HCT116 (cell line): ENCODE results near the gene ATP8B3. TPM values are rescaled to one million over a fixed set of nuclear protein-coding genes. Genes with fewer than 3 reads are reported as not detected.

Experiments used
- ATAC-seq: fragments of 200-7000 bp; cut with Tn5 transposase; 2 replicates; pipeline ENCODE4 v1.9.1; 2020; ENCODE audit warnings: mild to moderate bottlenecking, moderate library complexity
- BruUV-seq: library from RNA; stranded (reverse); fragments of 400-500 nt; replicated peaks from 2 replicates; lab custom pipeline; 2021; lab: Mats Ljungman, UMichigan
- CTCF ChIA-PET: fragments of 300-600 bp; sonication (Branson Sonifier 250); formaldehyde crosslinking; loops from one replicate; lab custom pipeline; 2021; ENCODE audit warnings: antibody characterized with exemption; lab: Charles Lee
- POLR2A ChIA-PET: fragments of 300-600, 350-600 bp; sonication (Branson Sonifier 250); formaldehyde crosslinking; loops from one replicate; lab custom pipeline; 2021; ENCODE audit warnings: antibody characterized with exemption; lab: Charles Lee
- RAD21 ChIA-PET, 2 experiments: fragments of 300-600 bp; sonication (Branson Sonifier 250); formaldehyde crosslinking; loops; one replicate each; lab custom pipeline; 2023; ENCODE audit warnings: low total read pairs in 2 of 2; ENCODE audit not compliant: uncharacterized antibody in 2 of 2, unreplicated experiment in 2 of 2, low non-redundant PET in 1 of 2; lab: Charles Lee
- DNase-seq: peaks from one replicate; pipeline ENCODE4 v3.0.0-alpha.2; 2010; ENCODE audit warnings: low read depth, low spot score
- H2AFZ ChIP-seq: fragments of 200-600 bp; shearing (Covaris generic), sonication (generic); 2 replicates; pipeline ENCODE4 v1.6.1; 2017; ENCODE audit warnings: low read depth, mixed run types, mixed read lengths, antibody characterized with exemption, low read length; ENCODE audit not compliant: poor library complexity, severe bottlenecking
- H3K27ac ChIP-seq: 2 replicates; pipeline ENCODE4 v1.5.1; 2012; ENCODE audit warnings: low read depth, low read length
- H3K27me3 ChIP-seq: fragments of 200-600 bp; sonication (generic); 2 replicates; pipeline ENCODE4 v1.6.1; 2016; ENCODE audit warnings: mixed run types, low read length, mixed read lengths; ENCODE audit not compliant: insufficient read depth
- H3K36me3 ChIP-seq, 2 experiments: fragments of 200-500 bp in 1 of 2; fragments of 200-600 bp in 1 of 2; sonication (Bioruptor generic) in 1 of 2; sonication (generic) in 1 of 2; 2 replicates each; pipeline versions ENCODE4 v1.5.1 to v1.6.1; 2014 to 2016; ENCODE audit warnings: low read length in 2 of 2, inconsistent platforms in 1 of 2, mixed read lengths in 1 of 2, mixed run types in 1 of 2; ENCODE audit not compliant: insufficient read depth in 2 of 2, control insufficient read depth in 1 of 2
- H3K4me1 ChIP-seq, 2 experiments: fragments of 200-600 bp in 1 of 2; sonication (generic) in 1 of 2; 2 replicates each; pipeline versions ENCODE4 v1.5.1 to v1.6.1; 2012 to 2017; ENCODE audit warnings: low read length in 2 of 2, inconsistent platforms in 1 of 2, mild to moderate bottlenecking in 1 of 2, mixed read lengths in 1 of 2, mixed run types in 1 of 2, moderate library complexity in 1 of 2; ENCODE audit not compliant: insufficient read depth in 2 of 2, control insufficient read depth in 1 of 2
- H3K4me2 ChIP-seq: fragments of 200-600 bp; sonication (generic); 2 replicates; pipeline ENCODE4 v1.6.1; 2017; ENCODE audit warnings: mixed run types, low read length, mixed read lengths
- H3K4me3 ChIP-seq, 2 experiments: fragments of 200-600 bp in 1 of 2; sonication (generic) in 1 of 2; replicated peaks in 1 of 2; 2 replicates each; pipeline ENCODE4 v1.5.1; 2011 to 2016; ENCODE audit warnings: low read length in 2 of 2, control low read depth in 1 of 2, low read depth in 1 of 2, mild to moderate bottlenecking in 1 of 2, mixed read lengths in 1 of 2, mixed run types in 1 of 2
- H3K79me2 ChIP-seq: fragments of 200-600 bp; sonication (generic); 2 replicates; pipeline ENCODE4 v1.6.1; 2017; ENCODE audit warnings: mild to moderate bottlenecking, mixed run types, low read length, moderate library complexity, mixed read lengths; ENCODE audit not compliant: insufficient read depth
- H3K9ac ChIP-seq: fragments of 200-600 bp; sonication (generic); 2 replicates; pipeline ENCODE4 v1.6.1; 2016; ENCODE audit warnings: low read length, mixed read lengths
- H3K9me2 ChIP-seq: fragments of 200-600 bp; sonication (generic), shearing (Covaris generic); 2 replicates; pipeline ENCODE4 v1.6.1; 2017; ENCODE audit warnings: mixed run types, mild to moderate bottlenecking, moderate library complexity; ENCODE audit not compliant: insufficient read depth
- H3K9me3 ChIP-seq, 2 experiments: fragments of 200-500 bp in 1 of 2; fragments of 200-600 bp in 1 of 2; sonication (Bioruptor generic) in 1 of 2; sonication (generic) in 1 of 2; 2 replicates each; pipeline ENCODE4 v1.6.1; 2014 to 2017; ENCODE audit warnings: low read length in 2 of 2, mixed read lengths in 2 of 2, inconsistent platforms in 1 of 2, low read depth in 1 of 2, mild to moderate bottlenecking in 1 of 2, mixed run types in 1 of 2, moderate library complexity in 1 of 2; ENCODE audit not compliant: control insufficient read depth in 1 of 2, insufficient read depth in 1 of 2
- H4K20me1 ChIP-seq: fragments of 200-600 bp; sonication (generic), shearing (Covaris generic); 2 replicates; pipeline ENCODE4 v1.6.1; 2017; ENCODE audit warnings: mixed run types, mild to moderate bottlenecking, moderate library complexity; ENCODE audit not compliant: insufficient read depth
- CEBPB ChIP-seq: IDR thresholded peaks from 2 replicates; pipeline ENCODE4 v1.6.1; 2012; ENCODE audit warnings: low read depth
- EGR1 ChIP-seq: IDR thresholded peaks from 2 replicates; pipeline ENCODE4 v1.6.1; 2012; ENCODE audit warnings: low read depth
- ELF1 ChIP-seq: IDR thresholded peaks from 2 replicates; pipeline ENCODE4 v1.6.1; 2012; ENCODE audit warnings: low read depth, borderline replicate concordance
- FOSL1 ChIP-seq: IDR thresholded peaks from 2 replicates; pipeline ENCODE4 v1.6.1; 2012; ENCODE audit warnings: low read depth
- JUND ChIP-seq: IDR thresholded peaks from 2 replicates; pipeline ENCODE4 v1.6.1; 2012
- POLR2AphosphoS5 ChIP-seq: IDR thresholded peaks from 2 replicates; pipeline ENCODE4 v1.6.1; 2011; ENCODE audit warnings: mild to moderate bottlenecking, low read depth, low read length, moderate library complexity
- REST ChIP-seq: IDR thresholded peaks from 2 replicates; pipeline ENCODE4 v1.6.1; 2012; ENCODE audit warnings: low read depth
- TCF7L2 ChIP-seq: IDR thresholded peaks from 2 replicates; pipeline ENCODE4 v1.7.0; 2011; ENCODE audit warnings: borderline replicate concordance, inconsistent platforms; ENCODE audit not compliant: insufficient read depth, insufficient read length; ENCODE audit errors: extremely low read depth
- YY1 ChIP-seq: IDR thresholded peaks from 2 replicates; pipeline ENCODE4 v1.6.1; 2011; ENCODE audit warnings: low read length, low read depth, moderate library complexity, mild to moderate bottlenecking; ENCODE audit not compliant: insufficient replicate concordance; ENCODE audit errors: extremely low read depth
- ZFX ChIP-seq: fragments of 450-650 bp; IDR thresholded peaks from 2 replicates; pipeline ENCODE4 v1.6.1; 2017
- ZNF274 ChIP-seq: fragments of 200-500 bp; sonication (Bioruptor generic); IDR thresholded peaks from 2 replicates; pipeline ENCODE4 v1.6.1; 2014; ENCODE audit warnings: mild to moderate bottlenecking, low read depth, low read length, inconsistent platforms
- intact Hi-C: fragments of 100-400 bp; cut with micrococcal nuclease; formaldehyde crosslinking; loops from 2 replicates; pipeline ENCODE4 v1.10.0; 2022
- total RNA-seq: library from RNA; stranded (reverse); gene quantifications from one replicate; pipeline ENCODE4 v1.2.1, GENCODE V29; 2021; ENCODE audit not compliant: unreplicated experiment

The ATP8B3 gene
- total RNA-seq, 1 experiment from 2014 or later: 17.0 TPM

- TF ChIP-seq REST: no peak
Measured at GRCh38 chr19:1786668-1787067, 25.4 kb downstream of the ATP8B3 start (continued).

GRCh38 chr19:1785310-1785709 lies 26.8 kb downstream of the ATP8B3 start:
- no peaks in the 10 kb centered on the region for H4K20me1 ChIP-seq
- no peak overlapping the region for H3K4me2 ChIP-seq
- intact Hi-C loops: no loop called here
- no peaks in the 10 kb centered on the region for H3K9me2 ChIP-seq
- BruUV-seq: no TSS peak
- ChIA-PET POLR2A (no interaction called here), CTCF (no interaction called here), RAD21 (no interaction called here)
- H3K27me3 ChIP-seq: no peaks in the 10 kb centered on the region
- H3K79me2 ChIP-seq: no peaks in the 10 kb centered on the region
- no peak overlapping the region for H3K9ac ChIP-seq
- H3K27ac ChIP-seq: no peak overlapping the region
- peaks cover 0 to 12% of the 10 kb centered on the region in 2 experiments; a peak in 1 of 4 replicates for H3K9me3 ChIP-seq
- no peak overlapping the region for H3K4me3 ChIP-seq
- H3K36me3 ChIP-seq: no peaks in the 10 kb centered on the region
- ATAC-seq (no peak), DNase-seq (no peak)
- H2AFZ ChIP-seq: no peak overlapping the region
- no peaks in the 10 kb centered on the region; a peak in 1 of 4 replicates for H3K4me1 ChIP-seq
- TF ChIP-seq CEBPB: no peak

GRCh38 chr19:1783874-1784273 lies 28.2 kb downstream of the ATP8B3 start:
- intact Hi-C loops: no loop called here
- no peak for DNase-seq
- no peaks in the 10 kb centered on the region for H3K9me2 ChIP-seq
- no peaks in the 10 kb centered on the region for H3K79me2 ChIP-seq
- POLR2A ChIA-PET: no interaction called here
- no peak overlapping the region for H3K4me3 ChIP-seq
- H3K4me2 ChIP-seq: no peak overlapping the region
- H3K9me3 ChIP-seq: peaks cover 0 to 12% of the 10 kb centered on the region in 2 experiments; a peak in 1 of 4 replicates
- RAD21 ChIA-PET: no interaction called here
- no peaks in the 10 kb centered on the region for H4K20me1 ChIP-seq
- CTCF ChIA-PET: interaction anchor here (1.2 kb wide), 1 partner anchor 9 kb away, joined by 4 read pairs; no protein-coding TSS in a partner anchor
- TF ChIP-seq ELF1 (no peak), POLR2AphosphoS5 (no peak), FOSL1 (no peak), YY1 (no peak), JUND (no peak), REST (no peak), ZFX (no peak), CEBPB (no peak), ZNF274 (no peak), EGR1 (no peak), TCF7L2 (no peak)
- H2AFZ ChIP-seq: no peak overlapping the region
- H3K27ac ChIP-seq: no peak overlapping the region
- no peak for ATAC-seq
- no TSS peak for BruUV-seq
- H3K27me3 ChIP-seq: no peaks in the 10 kb centered on the region
- H3K36me3 ChIP-seq: no peaks in the 10 kb centered on the region
- no peak overlapping the region for H3K9ac ChIP-seq
- H3K4me1 ChIP-seq: no peaks in the 10 kb centered on the region; a peak in 1 of 4 replicates
